A673 (cell line): ENCODE data around the gene FAM13A. TPM values are rescaled to one million over a fixed set of nuclear protein-coding genes. Genes with fewer than 3 reads are reported as not detected.

ENCODE experiments used
- BruUV-seq: library from RNA; stranded (reverse); fragments of 400-500 nt; replicated peaks from 2 replicates; lab custom pipeline; 2021; lab: Mats Ljungman, UMichigan
- CTCF ChIA-PET: fragments of 300-600 bp; sonication (Branson Sonifier 250); formaldehyde crosslinking; loops from one replicate; lab custom pipeline; 2022; ENCODE audit warnings: antibody characterized with exemption; lab: Charles Lee
- POLR2A ChIA-PET: fragments of 300-600 bp; sonication (Branson Sonifier 250); formaldehyde crosslinking; loops from one replicate; lab custom pipeline; 2022; ENCODE audit warnings: antibody characterized with exemption; ENCODE audit not compliant: low non-redundant PET; lab: Charles Lee
- DNase-seq: peaks from one replicate; pipeline ENCODE4 v3.0.0-alpha.2; 2015; ENCODE audit warnings: low spot score
- H3K27ac ChIP-seq: fragments of 200-600 bp; sonication (generic); 2 replicates; pipeline ENCODE4 v1.5.1; 2016; ENCODE audit warnings: mixed run types, low read depth, mild to moderate bottlenecking, mixed read lengths, antibody characterized with exemption, low read length; ENCODE audit not compliant: poor library complexity, severe bottlenecking
- H3K27me3 ChIP-seq: fragments of 200-600 bp; sonication (generic); replicated peaks from 2 replicates; pipeline ENCODE4 v1.6.1; 2017; ENCODE audit warnings: mixed run types, low read depth, mild to moderate bottlenecking, mixed read lengths, antibody characterized with exemption, low read length; ENCODE audit not compliant: insufficient read depth, poor library complexity
- H3K36me3 ChIP-seq: fragments of 200-600 bp; sonication (generic); 2 replicates; pipeline ENCODE4 v1.6.1; 2016; ENCODE audit warnings: mixed run types, mild to moderate bottlenecking, mixed read lengths, antibody characterized with exemption, low read length; ENCODE audit not compliant: insufficient read depth, poor library complexity, severe bottlenecking
- H3K4me1 ChIP-seq: fragments of 200-600 bp; sonication (generic); 2 replicates; pipeline ENCODE4 v1.6.1; 2017; ENCODE audit warnings: mixed run types, mild to moderate bottlenecking, mixed read lengths, antibody characterized with exemption, low read length; ENCODE audit not compliant: insufficient read depth, poor library complexity, severe bottlenecking
- H3K4me3 ChIP-seq: fragments of 200-600 bp; sonication (generic); 2 replicates; pipeline ENCODE4 v1.5.1; 2016; ENCODE audit warnings: low read depth, mixed run types, mild to moderate bottlenecking, mixed read lengths, low read length; ENCODE audit not compliant: poor library complexity, severe bottlenecking
- H3K9me3 ChIP-seq: fragments of 200-600 bp; sonication (generic); 2 replicates; pipeline ENCODE4 v1.6.1; 2016; ENCODE audit warnings: mixed run types, low read depth, mild to moderate bottlenecking, mixed read lengths, antibody characterized with exemption, low read length; ENCODE audit not compliant: poor library complexity, severe bottlenecking
- EZH2 ChIP-seq: fragments of 200-600 bp; sonication (generic); IDR thresholded peaks from 2 replicates; pipeline ENCODE4 v1.6.1; 2017; ENCODE audit warnings: borderline replicate concordance, low read depth, mild to moderate bottlenecking, mixed read lengths, antibody characterized with exemption, low read length; ENCODE audit not compliant: poor library complexity, severe bottlenecking
- intact Hi-C: fragments of 100-400 bp; cut with micrococcal nuclease; formaldehyde crosslinking; loops from one replicate; pipeline ENCODE4 v1.10.0; 2022; ENCODE audit not compliant: unreplicated experiment
- total RNA-seq: library from RNA; stranded (reverse); gene quantifications from 2 replicates; pipeline ENCODE4 v1.2.3, GENCODE V29; 2021
- TF ChIP-seq, protein P1 (sequence below): fragments of 300-800, 200-600 bp; sonication (generic); conservative IDR thresholded peaks from 2 replicates; pipeline ENCODE4 v1.5.1; 2017; ENCODE audit warnings: low read depth, mild to moderate bottlenecking, antibody characterized with exemption, low read length, moderate library complexity, mixed read lengths

Gene FAM13A
- total RNA-seq, 1 experiment from 2014 or later: 15.5 TPM

DNA sequence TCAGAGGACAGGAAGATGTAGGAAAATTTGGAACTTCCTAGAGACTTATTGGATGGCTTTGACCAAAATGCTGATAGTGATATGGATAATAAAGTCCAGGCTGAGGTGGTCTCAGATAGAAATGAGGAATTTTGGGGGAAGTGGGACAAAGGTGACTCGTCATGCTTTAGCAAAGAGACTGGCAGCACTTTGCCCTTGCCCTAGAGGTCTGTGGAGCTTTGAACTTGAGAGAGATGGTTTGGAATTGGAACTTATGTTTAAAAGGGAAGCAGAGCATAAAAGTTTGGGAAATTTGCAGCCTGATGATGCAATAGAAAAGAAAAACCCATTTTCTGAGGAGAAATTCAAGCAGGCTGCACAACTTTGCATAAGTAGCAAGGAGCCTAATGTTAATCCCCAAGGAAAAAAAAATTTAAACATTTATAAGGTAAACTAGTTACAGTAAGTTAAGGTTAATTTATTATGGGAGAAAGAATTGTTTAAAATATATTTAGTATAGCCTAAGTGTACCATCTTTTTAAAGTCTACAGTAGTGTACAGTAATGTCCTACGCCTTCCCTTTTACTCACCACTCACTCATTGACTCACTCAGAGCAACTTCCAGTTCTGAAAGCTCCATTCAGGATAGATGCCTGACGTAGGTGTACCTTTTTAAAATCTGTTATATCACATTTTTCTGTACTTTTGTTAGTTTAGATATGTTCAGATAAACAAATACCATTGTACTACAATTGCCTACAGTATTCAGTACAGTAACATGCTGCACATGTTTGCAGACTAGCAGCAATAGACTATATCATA is 101.2 kb downstream of the FAM13A start:
- TF ChIP-seq EZH2: no peak
- TF ChIP-seq, protein P1, sequence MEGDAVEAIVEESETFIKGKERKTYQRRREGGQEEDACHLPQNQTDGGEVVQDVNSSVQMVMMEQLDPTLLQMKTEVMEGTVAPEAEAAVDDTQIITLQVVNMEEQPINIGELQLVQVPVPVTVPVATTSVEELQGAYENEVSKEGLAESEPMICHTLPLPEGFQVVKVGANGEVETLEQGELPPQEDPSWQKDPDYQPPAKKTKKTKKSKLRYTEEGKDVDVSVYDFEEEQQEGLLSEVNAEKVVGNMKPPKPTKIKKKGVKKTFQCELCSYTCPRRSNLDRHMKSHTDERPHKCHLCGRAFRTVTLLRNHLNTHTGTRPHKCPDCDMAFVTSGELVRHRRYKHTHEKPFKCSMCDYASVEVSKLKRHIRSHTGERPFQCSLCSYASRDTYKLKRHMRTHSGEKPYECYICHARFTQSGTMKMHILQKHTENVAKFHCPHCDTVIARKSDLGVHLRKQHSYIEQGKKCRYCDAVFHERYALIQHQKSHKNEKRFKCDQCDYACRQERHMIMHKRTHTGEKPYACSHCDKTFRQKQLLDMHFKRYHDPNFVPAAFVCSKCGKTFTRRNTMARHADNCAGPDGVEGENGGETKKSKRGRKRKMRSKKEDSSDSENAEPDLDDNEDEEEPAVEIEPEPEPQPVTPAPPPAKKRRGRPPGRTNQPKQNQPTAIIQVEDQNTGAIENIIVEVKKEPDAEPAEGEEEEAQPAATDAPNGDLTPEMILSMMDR: no peak
- DNase-seq: no peak
- Histone ChIP-seq H3K4me3 (no peak overlapping the region), H3K27ac (no peak overlapping the region), H3K4me1 (no peaks in the 10 kb centered on the region), H3K9me3 (no peaks in the 10 kb centered on the region), H3K27me3 (no peaks in the 10 kb centered on the region), H3K36me3 (no peaks in the 10 kb centered on the region)
- POLR2A ChIA-PET: no interaction called here
- intact Hi-C loops: no loop called here
- CTCF ChIA-PET: no interaction called here
- BruUV-seq: no TSS peak

DNA sequence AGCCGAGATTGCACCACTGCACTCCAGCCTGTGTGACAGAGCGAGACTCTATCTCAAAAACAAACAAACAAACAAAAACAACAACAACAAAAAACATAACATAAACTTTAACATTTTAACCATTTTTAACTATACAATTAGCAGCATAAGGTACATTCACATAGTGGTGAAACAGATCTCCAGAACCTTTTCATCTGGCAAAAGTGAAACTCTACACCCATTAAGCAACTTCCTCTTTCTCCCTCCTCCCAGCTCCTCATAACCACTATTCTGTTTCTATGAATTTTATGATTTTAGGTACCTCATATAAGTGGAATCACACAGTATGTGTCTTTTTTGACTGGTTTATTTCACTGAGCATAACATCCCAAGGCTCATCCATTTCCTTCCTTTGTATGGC is 103.6 kb downstream of the FAM13A start:
- Histone ChIP-seq H3K4me1 (no peaks in the 10 kb centered on the region), H3K27me3 (no peaks in the 10 kb centered on the region), H3K36me3 (no peaks in the 10 kb centered on the region), H3K9me3 (no peaks in the 10 kb centered on the region), H3K4me3 (no peak overlapping the region), H3K27ac (no peak overlapping the region)
- TF ChIP-seq, protein P1: no peak
- TF ChIP-seq EZH2: no peak
- no peak for DNase-seq
- ChIA-PET CTCF (no interaction called here), POLR2A (no interaction called here)
- intact Hi-C loops: no loop called here
- BruUV-seq: no TSS peak

DNA sequence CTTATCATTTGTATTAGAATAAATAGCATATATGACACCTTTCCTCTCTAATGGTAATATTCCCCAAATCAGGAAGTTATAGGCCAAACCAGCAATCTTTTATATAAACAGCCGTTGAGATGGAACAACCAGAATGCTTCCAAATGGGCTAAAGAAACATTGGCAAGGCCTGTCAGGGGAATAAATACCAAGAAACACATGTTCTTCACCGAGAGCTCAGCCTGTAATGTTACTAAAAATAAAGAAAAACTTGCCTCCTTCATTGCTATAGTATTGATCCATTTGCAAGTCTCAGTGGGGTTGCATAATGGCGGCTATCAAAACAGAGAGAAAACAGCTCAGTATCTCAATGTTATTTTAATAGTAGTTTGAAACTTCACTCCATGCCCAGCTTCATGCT is 104.9 kb downstream of the FAM13A start:
- Histone ChIP-seq H3K4me3 (no peak overlapping the region), H3K36me3 (no peaks in the 10 kb centered on the region), H3K27ac (no peak overlapping the region), H3K4me1 (no peaks in the 10 kb centered on the region), H3K9me3 (no peaks in the 10 kb centered on the region), H3K27me3 (no peaks in the 10 kb centered on the region)
- ChIA-PET CTCF (no interaction called here), POLR2A (no interaction called here)
- DNase-seq: no peak
- TF ChIP-seq, protein P1: no peak
- no peak for TF ChIP-seq EZH2
- no TSS peak for BruUV-seq
- intact Hi-C loops: no loop called here
